ENCODE measurements around the gene GPD2. TPM values are rescaled to one million over a fixed set of nuclear protein-coding genes. Genes with fewer than 3 reads are reported as not detected.

GPD2 gene
- 10 to 100 TPM; 15.6 to 27.8 (median 25.9) TPM for polyA plus RNA-seq (ENCODE audit: insufficient read depth in 1 of 5, insufficient read length in 5 of 5, low replicate concordance in 1 of 5)
- long read RNA-seq, donor 1, full-length matches to known transcripts, result 5 of 5 reads
- long read RNA-seq, donor 1, partial matches to known transcripts, result 0 of 5 reads
- long read RNA-seq, donor 1, other reads (novel, unspliced or antisense), result 0 of 5 reads
- long read RNA-seq, donor 2, partial matches to known transcripts, result 0 of 1 reads
- long read RNA-seq, donor 2, other reads (novel, unspliced or antisense), result 0 of 1 reads
- long read RNA-seq, donor 3, full-length matches to known transcripts, result 1 of 1 reads
- long read RNA-seq, donor 3, partial matches to known transcripts, result 0 of 1 reads
- long read RNA-seq, donor 3, other reads (novel, unspliced or antisense), result 0 of 1 reads
- long read RNA-seq, donor 4, partial matches to known transcripts, result 0 of 3 reads
- long read RNA-seq, donor 4, other reads (novel, unspliced or antisense), result 0 of 3 reads
- long read RNA-seq, donor 5, full-length matches to known transcripts, result 4 of 4 reads
- long read RNA-seq, donor 5, partial matches to known transcripts, result 0 of 4 reads
- long read RNA-seq, donor 5, other reads (novel, unspliced or antisense), result 0 of 4 reads
- long read RNA-seq, donor 6, full-length matches to known transcripts, result 2 of 2 reads
- long read RNA-seq, donor 6, partial matches to known transcripts, result 0 of 2 reads
- long read RNA-seq, donor 6, other reads (novel, unspliced or antisense), result 0 of 2 reads
- long read RNA-seq, donor 7, full-length matches to known transcripts, result 4 of 4 reads
- long read RNA-seq, donor 7, partial matches to known transcripts, result 0 of 4 reads
- long read RNA-seq, donor 7, other reads (novel, unspliced or antisense), result 0 of 4 reads
- long read RNA-seq, donor 8, partial matches to known transcripts, result 0 of 1 reads
- long read RNA-seq, donor 8, other reads (novel, unspliced or antisense), result 0 of 1 reads

- peak; percentile 85 to 87 for DNase-seq
Measured at GRCh38 chr2:156435718-156436496, at the start of gene GPD2. TSS of gene GPD2 (plus strand) at chr2:156436379. CDS start at chr2:156476106, 39,727 bp downstream.

GRCh38 chr2:156394033-156394741 is 42.0 kb upstream of the GPD2 start:
- no peak for DNase-seq

- peak in 1 of 2 donors; percentile 8 for DNase-seq
Measured at GRCh38 chr2:156396126-156396525, 40.1 kb upstream of the GPD2 start.

- DNase-seq, result no peak
Measured at GRCh38 chr2:156397229-156397628, 39.0 kb upstream of the GPD2 start.

DNA sequence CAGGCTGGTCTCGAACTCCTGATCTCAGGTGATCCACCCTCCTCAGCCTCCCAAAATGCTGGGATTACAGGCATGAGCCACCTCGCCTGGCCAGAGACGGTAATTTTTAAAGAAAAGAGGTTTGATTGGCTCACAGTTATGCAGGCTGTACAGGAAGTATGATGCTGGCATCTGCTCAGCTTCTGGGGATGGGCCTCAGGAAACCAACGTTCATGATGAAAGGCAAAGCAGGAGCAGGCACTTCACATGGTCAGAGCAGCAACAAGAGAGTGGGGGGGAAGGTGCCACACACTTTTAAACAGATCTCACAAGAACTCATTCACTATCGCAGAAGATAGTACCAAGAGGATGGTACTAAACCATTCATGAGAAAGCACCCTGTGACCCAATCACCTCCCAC is 38.0 kb upstream of the GPD2 start:
- no peak for DNase-seq

DNA sequence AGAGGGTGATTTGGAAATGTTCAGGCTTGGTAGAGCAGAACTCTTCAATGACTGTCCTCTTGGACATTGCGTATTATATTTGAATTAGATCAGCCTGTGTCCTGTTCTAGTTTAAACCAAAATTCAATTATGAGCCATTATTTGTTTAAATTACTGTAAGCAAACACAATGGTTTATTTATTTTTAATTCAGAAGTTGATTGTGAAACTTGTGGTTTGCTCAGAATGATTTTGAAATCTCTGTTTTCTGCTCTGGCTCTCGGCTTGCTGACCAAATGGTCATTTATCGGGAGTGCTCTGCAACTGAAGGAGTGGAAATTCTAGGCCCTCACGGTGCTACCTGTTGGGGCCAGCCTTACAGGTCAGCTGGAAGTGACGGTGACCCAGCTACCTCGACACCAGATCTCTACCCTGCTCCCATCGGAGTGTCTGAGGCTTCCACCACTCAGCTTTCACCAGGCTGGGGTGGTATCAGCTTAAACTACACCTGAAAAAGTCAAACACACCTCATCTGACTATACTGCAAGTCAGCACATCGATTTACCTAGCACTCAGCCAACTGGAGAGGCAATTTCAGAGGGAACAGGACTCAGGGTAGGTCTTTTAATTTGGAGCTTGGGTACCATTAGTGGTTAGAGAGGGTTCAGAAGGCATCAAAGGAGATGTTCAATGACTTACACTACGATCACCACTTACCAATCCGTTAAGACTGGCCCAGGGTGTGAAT is 36.8 kb upstream of the GPD2 start:
- DNase-seq, result peak; percentile 21 to 36

DNA sequence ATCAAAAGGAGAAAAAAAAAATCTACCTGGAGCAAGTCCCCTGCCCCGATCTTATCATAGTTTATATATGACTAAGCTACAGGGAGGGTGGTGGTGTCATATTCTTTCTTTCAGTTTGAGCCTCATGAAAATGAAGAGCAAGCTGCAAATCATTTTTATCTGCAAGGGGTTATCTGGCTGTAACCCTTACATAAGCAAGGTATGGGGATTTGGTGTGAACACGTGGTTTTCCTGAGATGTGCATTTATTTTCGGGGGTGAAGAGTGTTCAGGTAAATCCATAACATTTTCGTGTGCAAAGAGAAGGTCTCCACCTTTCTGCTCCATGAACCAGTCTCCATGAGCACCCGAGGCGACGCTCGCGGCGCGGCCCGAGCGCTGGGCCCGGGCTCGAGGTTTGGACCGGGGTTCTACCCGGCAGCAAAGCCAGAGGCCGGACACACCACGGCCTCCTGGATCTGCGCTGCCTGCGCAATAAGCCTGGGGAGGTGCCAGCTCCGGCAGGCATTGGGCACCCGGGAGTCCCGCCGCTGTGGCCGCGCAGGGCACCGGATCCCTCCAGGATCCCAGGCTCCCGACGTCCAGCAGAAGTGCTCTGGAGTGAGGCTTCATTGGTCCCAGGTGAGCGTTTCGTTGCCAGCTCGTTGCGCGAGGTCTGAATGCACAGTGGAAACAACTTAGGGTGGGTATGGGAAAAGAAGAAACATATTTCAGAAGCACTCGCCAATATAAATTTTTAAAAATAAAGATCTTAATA is 36.1 kb upstream of the GPD2 start:
- DNase-seq, result peak in 1 of 2 donors; percentile 85

- peak in 1 of 2 donors; percentile 92 for DNase-seq
Measured at GRCh38 chr2:156400706-156401678, 35.2 kb upstream of the GPD2 start.

- DNase-seq, result no peak
Measured at GRCh38 chr2:156401861-156402260, 34.3 kb upstream of the GPD2 start.

- DNase-seq, result no peak
Measured at GRCh38 chr2:156405586-156405985, 30.6 kb upstream of the GPD2 start.

DNA sequence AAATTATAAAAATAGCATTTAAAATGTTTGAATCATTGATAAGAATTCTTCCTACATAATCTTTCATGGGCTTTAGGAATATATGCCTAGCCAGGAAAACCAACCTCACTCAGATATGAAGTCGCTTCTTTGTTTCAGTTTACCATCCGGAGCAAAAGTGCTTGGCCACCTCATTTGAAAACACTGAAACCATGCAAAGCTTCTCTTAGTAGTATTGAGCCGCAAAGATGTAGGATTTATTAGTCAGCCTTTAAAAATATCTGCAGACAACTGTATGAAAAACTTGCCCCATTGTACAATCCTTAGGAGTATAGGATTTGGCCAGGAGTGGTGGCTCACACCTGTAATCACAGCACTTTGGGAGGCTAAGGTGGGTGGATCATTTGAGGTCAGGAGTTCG is 24.3 kb upstream of the GPD2 start:
- no peak for DNase-seq

GRCh38 chr2:156421851-156422250 is 14.3 kb upstream of the GPD2 start:
- no peak for DNase-seq

DNA sequence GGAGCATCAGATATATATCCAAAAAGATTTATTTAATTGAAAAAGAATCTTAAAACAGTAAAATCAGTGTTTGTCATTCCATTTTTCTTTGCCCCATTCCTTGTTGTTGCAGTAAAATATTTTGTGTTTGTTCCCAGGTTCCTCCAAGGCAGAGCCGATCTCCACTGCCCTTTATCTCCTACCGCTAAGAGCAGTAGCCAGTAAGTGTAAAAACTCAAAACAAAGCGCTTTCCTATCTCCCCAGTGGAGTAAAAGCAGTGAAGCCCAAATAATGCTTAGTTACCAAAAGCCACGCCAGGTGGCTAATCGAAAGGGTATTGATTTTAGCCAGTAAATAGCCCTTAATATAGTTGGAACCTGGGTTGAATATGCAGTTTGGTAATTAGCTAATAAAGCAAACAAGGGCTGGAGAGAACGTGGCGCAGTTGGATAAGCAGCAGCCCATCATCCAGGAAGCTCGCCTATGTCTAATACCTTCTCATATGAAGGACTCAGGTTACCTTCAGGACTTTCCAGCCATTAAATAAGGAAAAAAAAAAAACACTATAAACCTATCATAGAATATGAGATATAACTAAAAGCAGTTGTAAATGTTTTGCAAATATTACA is 12.4 kb upstream of the GPD2 start:
- DNase-seq, result no peak

DNA sequence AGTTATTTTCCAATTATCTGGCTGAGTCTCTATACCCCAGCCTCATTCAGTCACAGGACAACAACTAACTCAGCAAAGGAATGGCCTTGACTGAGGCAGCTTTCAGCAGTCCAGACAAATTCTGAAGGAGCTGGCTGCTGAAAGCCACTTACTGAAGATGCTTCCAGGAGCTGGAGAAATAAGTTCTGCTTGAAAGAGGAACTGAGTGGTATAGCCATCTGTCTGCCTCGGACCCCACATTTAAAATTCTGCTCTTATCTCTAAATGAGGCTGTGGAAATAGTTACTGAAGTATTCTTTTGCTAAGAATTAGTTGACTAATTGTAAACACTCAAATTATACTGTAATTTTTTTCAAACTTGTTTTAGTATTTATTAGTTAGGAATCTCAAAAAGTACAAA is 9.1 kb upstream of the GPD2 start:
- DNase-seq, result no peak

DNA sequence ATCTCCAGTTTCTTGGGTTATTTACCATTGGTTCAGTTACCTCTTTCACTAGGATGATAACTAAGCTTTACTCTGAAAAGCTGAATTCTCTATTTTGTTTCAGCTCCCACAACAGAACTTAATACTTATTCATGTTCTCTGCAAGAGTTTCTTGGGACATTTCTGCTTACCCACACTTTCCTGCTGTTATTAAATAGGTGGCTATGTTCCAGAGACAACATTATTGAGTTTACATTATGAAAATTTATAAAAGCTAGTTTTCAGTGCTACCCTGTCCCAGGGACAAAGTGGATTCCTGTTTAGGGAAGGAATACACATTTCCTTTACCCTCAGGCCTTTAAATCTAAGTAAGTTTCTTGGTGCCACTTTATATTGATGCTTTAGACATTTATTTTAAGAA is 7.0 kb upstream of the GPD2 start:
- no peak for DNase-seq

DNA sequence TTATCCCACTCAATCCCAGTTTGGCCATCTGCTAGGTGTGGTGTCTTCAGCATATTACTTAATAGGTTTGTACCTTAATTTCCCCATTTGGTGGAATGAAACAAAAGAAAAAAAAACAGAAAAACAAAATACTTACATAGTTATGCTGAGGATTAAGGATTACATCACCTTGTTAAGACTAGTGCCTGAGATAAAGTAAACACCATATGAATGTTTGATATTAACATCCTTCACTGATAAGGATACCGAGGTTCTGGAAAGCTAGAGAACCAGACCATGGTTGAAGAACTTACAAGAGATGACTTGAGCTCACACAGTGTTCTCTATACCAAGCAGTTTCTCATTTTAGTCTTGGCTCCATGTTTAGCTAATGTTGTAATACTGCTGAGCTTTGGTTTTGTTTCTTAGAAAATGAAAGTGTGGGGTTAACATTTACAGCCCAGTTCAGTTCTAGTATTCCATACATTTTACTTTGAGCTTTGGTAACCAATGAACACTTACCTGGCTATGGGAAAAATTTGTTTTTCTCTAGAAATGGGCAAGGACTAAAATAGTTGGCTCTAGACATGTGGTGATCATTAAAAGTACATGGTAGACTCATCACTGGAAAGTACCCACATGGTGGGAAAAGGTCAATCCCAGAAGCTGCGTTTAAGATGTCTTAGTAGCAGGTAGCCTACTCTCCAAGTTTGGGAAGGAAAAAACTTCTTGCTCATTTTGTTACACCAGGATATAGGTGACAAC is 5.8 kb upstream of the GPD2 start:
- DNase-seq, result no peak

- DNase-seq, result no peak
Measured at GRCh38 chr2:156430980-156431358, 5.2 kb upstream of the GPD2 start.

Data from right lung (tissue), 10 donors.